ENCODE data around the gene MIEF1. TPM values are rescaled to one million over a fixed set of nuclear protein-coding genes. Genes with fewer than 3 reads are reported as not detected.
A peak's percentile ranks its signal among the peaks of the same experiment; 100 is the strongest.

Gene MIEF1
- total and polyA plus RNA-seq, 2 experiments from 2014 or later: 13.2 to 40.1 TPM

GRCh38 chr22:39480557-39480956 lies 21.5 kb upstream of the MIEF1 start (continued):
- TF ChIP-seq, protein P1, sequence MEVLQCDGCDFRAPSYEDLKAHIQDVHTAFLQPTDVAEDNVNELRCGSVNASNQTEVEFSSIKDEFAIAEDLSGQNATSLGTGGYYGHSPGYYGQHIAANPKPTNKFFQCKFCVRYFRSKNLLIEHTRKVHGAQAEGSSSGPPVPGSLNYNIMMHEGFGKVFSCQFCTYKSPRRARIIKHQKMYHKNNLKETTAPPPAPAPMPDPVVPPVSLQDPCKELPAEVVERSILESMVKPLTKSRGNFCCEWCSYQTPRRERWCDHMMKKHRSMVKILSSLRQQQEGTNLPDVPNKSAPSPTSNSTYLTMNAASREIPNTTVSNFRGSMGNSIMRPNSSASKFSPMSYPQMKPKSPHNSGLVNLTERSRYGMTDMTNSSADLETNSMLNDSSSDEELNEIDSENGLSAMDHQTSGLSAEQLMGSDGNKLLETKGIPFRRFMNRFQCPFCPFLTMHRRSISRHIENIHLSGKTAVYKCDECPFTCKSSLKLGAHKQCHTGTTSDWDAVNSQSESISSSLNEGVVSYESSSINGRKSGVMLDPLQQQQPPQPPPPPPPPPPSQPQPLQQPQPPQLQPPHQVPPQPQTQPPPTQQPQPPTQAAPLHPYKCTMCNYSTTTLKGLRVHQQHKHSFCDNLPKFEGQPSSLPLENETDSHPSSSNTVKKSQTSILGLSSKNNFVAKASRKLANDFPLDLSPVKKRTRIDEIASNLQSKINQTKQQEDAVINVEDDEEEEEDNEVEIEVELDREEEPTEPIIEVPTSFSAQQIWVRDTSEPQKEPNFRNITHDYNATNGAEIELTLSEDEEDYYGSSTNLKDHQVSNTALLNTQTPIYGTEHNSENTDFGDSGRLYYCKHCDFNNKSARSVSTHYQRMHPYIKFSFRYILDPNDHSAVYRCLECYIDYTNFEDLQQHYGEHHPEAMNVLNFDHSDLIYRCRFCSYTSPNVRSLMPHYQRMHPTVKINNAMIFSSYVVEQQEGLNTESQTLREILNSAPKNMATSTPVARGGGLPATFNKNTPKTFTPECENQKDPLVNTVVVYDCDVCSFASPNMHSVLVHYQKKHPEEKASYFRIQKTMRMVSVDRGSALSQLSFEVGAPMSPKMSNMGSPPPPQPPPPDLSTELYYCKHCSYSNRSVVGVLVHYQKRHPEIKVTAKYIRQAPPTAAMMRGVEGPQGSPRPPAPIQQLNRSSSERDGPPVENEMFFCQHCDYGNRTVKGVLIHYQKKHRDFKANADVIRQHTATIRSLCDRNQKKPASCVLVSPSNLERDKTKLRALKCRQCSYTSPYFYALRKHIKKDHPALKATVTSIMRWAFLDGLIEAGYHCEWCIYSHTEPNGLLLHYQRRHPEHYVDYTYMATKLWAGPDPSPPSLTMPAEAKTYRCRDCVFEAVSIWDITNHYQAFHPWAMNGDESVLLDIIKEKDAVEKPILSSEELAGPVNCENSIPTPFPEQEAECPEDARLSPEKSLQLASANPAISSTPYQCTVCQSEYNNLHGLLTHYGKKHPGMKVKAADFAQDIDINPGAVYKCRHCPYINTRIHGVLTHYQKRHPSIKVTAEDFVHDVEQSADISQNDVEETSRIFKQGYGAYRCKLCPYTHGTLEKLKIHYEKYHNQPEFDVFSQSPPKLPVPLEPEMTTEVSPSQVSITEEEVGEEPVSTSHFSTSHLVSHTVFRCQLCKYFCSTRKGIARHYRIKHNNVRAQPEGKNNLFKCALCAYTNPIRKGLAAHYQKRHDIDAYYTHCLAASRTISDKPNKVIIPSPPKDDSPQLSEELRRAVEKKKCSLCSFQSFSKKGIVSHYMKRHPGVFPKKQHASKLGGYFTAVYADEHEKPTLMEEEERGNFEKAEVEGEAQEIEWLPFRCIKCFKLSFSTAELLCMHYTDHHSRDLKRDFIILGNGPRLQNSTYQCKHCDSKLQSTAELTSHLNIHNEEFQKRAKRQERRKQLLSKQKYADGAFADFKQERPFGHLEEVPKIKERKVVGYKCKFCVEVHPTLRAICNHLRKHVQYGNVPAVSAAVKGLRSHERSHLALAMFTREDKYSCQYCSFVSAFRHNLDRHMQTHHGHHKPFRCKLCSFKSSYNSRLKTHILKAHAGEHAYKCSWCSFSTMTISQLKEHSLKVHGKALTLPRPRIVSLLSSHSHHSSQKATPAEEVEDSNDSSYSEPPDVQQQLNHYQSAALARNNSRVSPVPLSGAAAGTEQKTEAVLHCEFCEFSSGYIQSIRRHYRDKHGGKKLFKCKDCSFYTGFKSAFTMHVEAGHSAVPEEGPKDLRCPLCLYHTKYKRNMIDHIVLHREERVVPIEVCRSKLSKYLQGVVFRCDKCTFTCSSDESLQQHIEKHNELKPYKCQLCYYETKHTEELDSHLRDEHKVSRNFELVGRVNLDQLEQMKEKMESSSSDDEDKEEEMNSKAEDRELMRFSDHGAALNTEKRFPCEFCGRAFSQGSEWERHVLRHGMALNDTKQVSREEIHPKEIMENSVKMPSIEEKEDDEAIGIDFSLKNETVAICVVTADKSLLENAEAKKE (CRISPR knock-in tag; IDR thresholded peaks at IDR 0.05): no peak

- Histone ChIP-seq H3K4me1 (ENCODE audit: insufficient read depth) (no peaks in the 10 kb centered on the region), H2AFZ (no peak overlapping the region), H3F3A (replicated peaks; ENCODE audit: low read depth) (no peaks in the 10 kb centered on the region), H3K79me2 (replicated peaks; ENCODE audit: insufficient read depth) (no peaks in the 10 kb centered on the region), H3K4me2 (no peak overlapping the region), H3K9me2 (ENCODE audit: insufficient read depth) (no peaks in the 10 kb centered on the region), H3K4me3 (no peak overlapping the region), H3K36me3 (ENCODE audit: insufficient read depth) (no peaks in the 10 kb centered on the region), H3K27me3 (ENCODE audit: insufficient read depth) (no peaks in the 10 kb centered on the region), H4K20me1 (replicated peaks; ENCODE audit: insufficient read depth) (peaks cover 7% of the 10 kb centered on the region; the same call in 1 of the 2 replicates), H3K27ac (ENCODE audit: low read depth) (no peak overlapping the region)
- Mint-ChIP-seq H3K4me1 (peaks cover 8% of the 10 kb centered on the region), H3K9me3 (no peaks in the 10 kb centered on the region; the same call in 2 of the 3 replicates), H3K4me3 (no peak overlapping the region), H3K27me3 (ENCODE audit: insufficient read depth, low read depth, poor library complexity) (peaks cover 2% of the 10 kb centered on the region), H3K27ac (no peak overlapping the region), H3K36me3 (ENCODE audit: low read depth) (no peaks in the 10 kb centered on the region; the same call in 2 of the 3 replicates)
- ATAC-seq (no peak), DNase-seq (ENCODE audit: low spot score) (no peak)
- TF ChIP-seq CREB1 (CRISPR knock-in tag; IDR thresholded peaks at IDR 0.05; ENCODE audit: low read depth) (no peak), ZNF331 (CRISPR knock-in tag; IDR thresholded peaks at IDR 0.05; ENCODE audit: low read depth) (no peak)
- TF ChIP-seq, protein P2, sequence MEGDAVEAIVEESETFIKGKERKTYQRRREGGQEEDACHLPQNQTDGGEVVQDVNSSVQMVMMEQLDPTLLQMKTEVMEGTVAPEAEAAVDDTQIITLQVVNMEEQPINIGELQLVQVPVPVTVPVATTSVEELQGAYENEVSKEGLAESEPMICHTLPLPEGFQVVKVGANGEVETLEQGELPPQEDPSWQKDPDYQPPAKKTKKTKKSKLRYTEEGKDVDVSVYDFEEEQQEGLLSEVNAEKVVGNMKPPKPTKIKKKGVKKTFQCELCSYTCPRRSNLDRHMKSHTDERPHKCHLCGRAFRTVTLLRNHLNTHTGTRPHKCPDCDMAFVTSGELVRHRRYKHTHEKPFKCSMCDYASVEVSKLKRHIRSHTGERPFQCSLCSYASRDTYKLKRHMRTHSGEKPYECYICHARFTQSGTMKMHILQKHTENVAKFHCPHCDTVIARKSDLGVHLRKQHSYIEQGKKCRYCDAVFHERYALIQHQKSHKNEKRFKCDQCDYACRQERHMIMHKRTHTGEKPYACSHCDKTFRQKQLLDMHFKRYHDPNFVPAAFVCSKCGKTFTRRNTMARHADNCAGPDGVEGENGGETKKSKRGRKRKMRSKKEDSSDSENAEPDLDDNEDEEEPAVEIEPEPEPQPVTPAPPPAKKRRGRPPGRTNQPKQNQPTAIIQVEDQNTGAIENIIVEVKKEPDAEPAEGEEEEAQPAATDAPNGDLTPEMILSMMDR (conservative IDR thresholded peaks at IDR 0.05; ENCODE audit: low read depth in 2 of 2): peak in 1 of 2 experiments; percentile 27; a peak in 1 of 4 replicates
Measured at GRCh38 chr22:39481054-39481453, 21.0 kb upstream of the MIEF1 start.

All from GM23338 (cell line).